HG02852 (cell line): Measurements from ENCODE around the gene PARP2.

Source experiments
- ATAC-seq: cut with Tn5 transposase; IDR thresholded peaks from one replicate; pipeline ENCODE4 v1.9.1; 2021; ENCODE audit warnings: mild to moderate bottlenecking, moderate library complexity; ENCODE audit not compliant: unreplicated experiment

Gene PARP2

GRCh38 chr14:20391505-20391904 is 48.1 kb downstream of the PARP2 start:
- ATAC-seq = no peak

GRCh38 chr14:20397511-20397910 is 54.1 kb downstream of the PARP2 start:
- ATAC-seq = no peak

GRCh38 chr14:20400589-20400964 is 57.1 kb downstream of the PARP2 start:
- no peak for ATAC-seq

GRCh38 chr14:20400965-20401593 is 57.6 kb downstream of the PARP2 start:
- no peak for ATAC-seq

GRCh38 chr14:20403521-20403920 is 60.1 kb downstream of the PARP2 start:
- no peak for ATAC-seq
